K562 (cell line): ENCODE data around the gene KCND2. TPM values are rescaled to one million over a fixed set of nuclear protein-coding genes. Genes with fewer than 3 reads are reported as not detected.

Experiments
- ATAC-seq: fragments of 200-7000 bp; cut with Tn5 transposase; 3 replicates; pipeline ENCODE4 v1.9.1; 2020; ENCODE audit warnings: moderate library complexity
- BruUV-seq: library from RNA; stranded (reverse); fragments of 400-500 nt; replicated peaks from 2 replicates; lab custom pipeline; 2021; lab: Mats Ljungman, UMichigan
- CTCF ChIA-PET: fragments of 300-600 bp; formaldehyde crosslinking; extraction: SDS; loops from one replicate; lab custom pipeline; 2021; ENCODE audit warnings: low intra/inter-chr PET ratio; lab: Yijun Ruan, JAX
- POLR2A ChIA-PET: fragments of 300-600, 350-650 bp; sonication (Branson Sonifier 250); formaldehyde crosslinking; extraction: SDS; loops from one replicate; lab custom pipeline; 2021; ENCODE audit warnings: antibody characterized with exemption, inconsistent platforms; lab: Yijun Ruan, JAX
- DNase-seq, 4 experiments: peaks; one replicate each; pipeline versions ENCODE4 v3.0.0 to v3.0.0-alpha.2; 2011 to 2018; ENCODE audit warnings: low spot score in 3 of 4, mixed read lengths in 3 of 4; ENCODE audit errors: extremely low read depth in 1 of 4
- FAIRE-seq: peaks from 2 replicates; lab custom pipeline; 2011; peaks lifted over from hg19 to GRCh38; lab: Jason Lieb, UNC
- H2AFZ ChIP-seq: 2 replicates; pipeline ENCODE4 v1.6.0; 2011; ENCODE audit warnings: low read depth, low read length, control low read depth, inconsistent platforms
- H3K27ac ChIP-seq: fragments of 200-600 bp; 3 replicates; pipeline ENCODE4 v1.8.0; 2011; ENCODE audit warnings: low read depth, mild to moderate bottlenecking, control low read depth, inconsistent platforms, low read length, moderate library complexity, mixed read lengths; ENCODE audit errors: extremely low read depth
- H3K27me3 ChIP-seq, 2 experiments: fragments of 300-600 bp in 1 of 2; 2 replicates in 1 of 2; 3 replicates in 1 of 2; pipeline versions ENCODE4 v1.6.0 to v1.8.0; 2011; ENCODE audit warnings: inconsistent platforms in 2 of 2, low read length in 2 of 2, mild to moderate bottlenecking in 1 of 2, mixed read lengths in 1 of 2, moderate library complexity in 1 of 2; ENCODE audit not compliant: control insufficient read depth in 2 of 2, insufficient read depth in 2 of 2
- H3K36me3 ChIP-seq: fragments of 300-600 bp; 3 replicates; pipeline ENCODE4 v1.8.0; 2011; ENCODE audit warnings: mild to moderate bottlenecking, low read length, inconsistent platforms; ENCODE audit not compliant: control insufficient read depth, insufficient read depth
- H3K4me1 ChIP-seq, 2 experiments: fragments of 200-600 bp in 1 of 2; replicated peaks in 1 of 2; 2 replicates in 1 of 2; 3 replicates in 1 of 2; pipeline versions ENCODE4 v1.5.1 to v1.8.0; 2011; ENCODE audit warnings: inconsistent platforms in 2 of 2, low read length in 2 of 2, mild to moderate bottlenecking in 1 of 2, mixed read lengths in 1 of 2, moderate library complexity in 1 of 2; ENCODE audit not compliant: control insufficient read depth in 2 of 2, insufficient read depth in 2 of 2
- H3K4me2 ChIP-seq: 2 replicates; pipeline ENCODE4 v1.6.1; 2011; ENCODE audit warnings: low read length, control low read depth, inconsistent platforms, mixed read lengths; ENCODE audit not compliant: insufficient read depth
- H3K4me3 ChIP-seq: fragments of 200-600 bp; sonication (generic), shearing (Covaris generic); 2 replicates; pipeline ENCODE4 v1.5.1; 2016; ENCODE audit warnings: control low read depth, inconsistent platforms
- H3K79me2 ChIP-seq: fragments of 200-600 bp; 3 replicates; pipeline ENCODE4 v1.8.0; 2011; ENCODE audit warnings: low read length, inconsistent platforms; ENCODE audit not compliant: control insufficient read depth, insufficient read depth
- H3K9ac ChIP-seq, 2 experiments: 2 replicates each; pipeline versions ENCODE4 v1.6.0 to v1.6.1; 2011; ENCODE audit warnings: low read depth in 2 of 2, low read length in 2 of 2, control low read depth in 1 of 2, inconsistent platforms in 1 of 2, mild to moderate bottlenecking in 1 of 2, mixed read lengths in 1 of 2; ENCODE audit not compliant: insufficient read depth in 1 of 2
- H3K9me1 ChIP-seq: one replicate; pipeline ENCODE4 v1.6.0; 2011; ENCODE audit warnings: inconsistent platforms, mild to moderate bottlenecking, low read length, moderate library complexity; ENCODE audit not compliant: control insufficient read depth, insufficient read depth
- H3K9me3 ChIP-seq: replicated peaks from 2 replicates; pipeline ENCODE4 v1.5.1; 2011; ENCODE audit warnings: low read depth, low read length, inconsistent platforms; ENCODE audit not compliant: control insufficient read depth, insufficient read depth
- H4K20me1 ChIP-seq: replicated peaks from 2 replicates; pipeline ENCODE4 v1.6.1; 2011; ENCODE audit warnings: low read length, inconsistent platforms, mixed read lengths; ENCODE audit not compliant: control insufficient read depth, insufficient read depth
- HDAC1 ChIP-seq, 2 experiments: fragments of 450-650 bp; IDR thresholded peaks; 2 replicates each; pipeline ENCODE4 v1.6.1; 2016 to 2017; ENCODE audit warnings: inconsistent platforms in 1 of 2, mild to moderate bottlenecking in 1 of 2, moderate library complexity in 1 of 2
- HDAC2 ChIP-seq: fragments of 450-650 bp; IDR thresholded peaks from 2 replicates; pipeline ENCODE4 v1.6.1; 2016; ENCODE audit warnings: mild to moderate bottlenecking
- HMGXB4 ChIP-seq: sonication (generic); formaldehyde crosslinking; IDR thresholded peaks from 2 replicates; pipeline ENCODE4 v1.8.1; 2023; ENCODE audit warnings: mild to moderate bottlenecking, missing genetic modification reagents
- POLR3A ChIP-seq: IDR thresholded peaks from 2 replicates; pipeline ENCODE4 v1.6.1; 2011; ENCODE audit warnings: borderline replicate concordance, mild to moderate bottlenecking, moderate library complexity; ENCODE audit not compliant: insufficient read length, insufficient read depth; ENCODE audit errors: extremely low read depth
- POLR3G ChIP-seq: IDR thresholded peaks from 2 replicates; pipeline ENCODE4 v1.6.1; 2011; ENCODE audit not compliant: insufficient read length, insufficient replicate concordance; ENCODE audit errors: extremely low read depth
- ZBTB49 ChIP-seq: sonication (generic); formaldehyde crosslinking; IDR thresholded peaks from 2 replicates; pipeline ENCODE4 v1.8.0; 2022; ENCODE audit warnings: missing genetic modification reagents, mild to moderate bottlenecking, borderline replicate concordance
- ZNF324 ChIP-seq: fragments of 250-450 bp; sonication (Bioruptor Pico); IDR thresholded peaks from 2 replicates; pipeline ENCODE4 v1.4.0; 2020; ENCODE audit warnings: mild to moderate bottlenecking
- ZNF583 ChIP-seq: fragments of 250-450 bp; sonication (Bioruptor Pico); IDR thresholded peaks from 2 replicates; pipeline ENCODE4 v1.4.0; 2020
- WGBS: fragments of 100-300 bp; shearing (Covaris generic); methylation state at CpG from one replicate; pipeline ENCODE4 v1.1.6; 2016; ENCODE audit warnings: low coverage, mixed read lengths; ENCODE audit not compliant: insufficient coverage; ENCODE audit errors: missing lambda C conversion rate; 5-methylcytosine and 5-hydroxymethylcytosine counted together
- in situ Hi-C: fragments of 300-500 bp; cut with MboI; formaldehyde crosslinking; loops from 4 replicates; pipeline ENCODE4 v1.15.0; 2018; ENCODE audit warnings: inconsistent platforms, mixed read lengths
- intact Hi-C: fragments of 100-400 bp; cut with micrococcal nuclease; formaldehyde crosslinking; loops from 2 replicates; pipeline ENCODE4 v1.14.2; 2022
- polyA plus RNA-seq, 8 experiments: library from polyadenylated mRNA; depleted of rRNA in 4 of 8; stranded (reverse) in 5 of 8; unstranded in 3 of 8; fragments of >200 nt; fragmentation: Nextera tagmentation in 2 of 8; fragmentation: Illumina TruSeq in 1 of 8; extraction: Ambion mirVana in 2 of 8; extraction: Trizol in 1 of 8; gene quantifications; 2 replicates each; pipeline versions ENCODE4 v1.2.1 to v1.2.3, GENCODE V29; 2011 to 2014; ENCODE audit warnings: inconsistent platforms in 1 of 8, missing spikeins in 1 of 8
- total RNA-seq, 7 experiments: library from RNA; depleted of rRNA in 6 of 7; stranded (reverse); fragments of >200 nt in 6 of 7; fragmentation: Illumina TruSeq in 2 of 7; extraction: Trizol in 2 of 7; gene quantifications; 2 replicates each; pipeline versions ENCODE4 v1.2.1 to v1.2.3, GENCODE V29; 2011 to 2021; ENCODE audit warnings: low replicate concordance in 1 of 7
- TF ChIP-seq, protein P1 (sequence below): fragments of 450-650 bp; IDR thresholded peaks from 2 replicates; pipeline ENCODE4 v1.6.1; 2017; ENCODE audit warnings: mild to moderate bottlenecking, moderate library complexity
- TF ChIP-seq, protein P2 (sequence below): fragments of 450-650 bp; IDR thresholded peaks from 2 replicates; pipeline ENCODE4 v1.6.1; 2016; ENCODE audit warnings: low read depth, mild to moderate bottlenecking, moderate library complexity

The KCND2 gene
- total and polyA plus RNA-seq, 9 of the 15 experiments (the other 6 are each of a cell fraction or from before 2014, with no cell fraction given), result 0.03 to 0.12 TPM; not detected in 7

DNA sequence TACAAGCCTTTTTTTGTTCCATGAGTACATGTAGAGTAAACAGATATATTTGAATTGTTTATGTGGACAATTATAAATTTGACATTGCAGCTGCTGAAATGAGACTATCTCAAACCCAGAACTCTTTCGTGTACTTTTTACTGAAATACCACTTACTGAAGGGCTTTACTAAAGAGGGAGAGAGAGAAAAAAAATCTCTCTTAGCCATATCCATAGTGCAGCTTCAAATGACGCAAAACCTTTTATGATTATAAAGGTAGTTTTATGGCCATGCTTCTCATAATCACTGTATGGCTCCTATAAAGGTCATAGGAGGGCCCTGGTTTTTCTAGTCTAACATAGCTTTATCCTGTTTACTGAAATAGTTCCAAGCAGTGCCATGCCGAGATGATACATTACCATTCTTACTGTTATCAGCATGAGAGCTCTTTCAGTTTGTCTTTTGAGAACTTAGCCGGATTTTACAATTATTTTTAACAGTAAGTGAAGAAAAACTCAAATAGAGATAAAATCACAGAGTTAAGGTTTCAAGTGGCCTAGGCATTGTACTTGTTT lies 35.1 kb downstream of the KCND2 start:
- Histone ChIP-seq H3K27ac (no peak overlapping the region), H4K20me1 (no peaks in the 10 kb centered on the region), H3K4me3 (no peak overlapping the region), H3K27me3 (no peaks in the 10 kb centered on the region), H3K36me3 (no peaks in the 10 kb centered on the region), H3K9ac (no peak overlapping the region), H3K4me1 (no peaks in the 10 kb centered on the region), H3K4me2 (no peak overlapping the region), H3K9me1 (no peaks in the 10 kb centered on the region), H2AFZ (no peak overlapping the region), H3K9me3 (no peaks in the 10 kb centered on the region), H3K79me2 (no peaks in the 10 kb centered on the region)
- 0% methylated on average over 4 of the region's 4 CpGs for WGBS
- ATAC-seq (no peak), DNase-seq (no peak), FAIRE-seq (no peak)
- in situ Hi-C loops, result no loop called here
- intact Hi-C loops, result no loop called here
- TF ChIP-seq HDAC1 (IDR thresholded peaks at IDR 0.05), result no peak
- TF ChIP-seq, protein P1, sequence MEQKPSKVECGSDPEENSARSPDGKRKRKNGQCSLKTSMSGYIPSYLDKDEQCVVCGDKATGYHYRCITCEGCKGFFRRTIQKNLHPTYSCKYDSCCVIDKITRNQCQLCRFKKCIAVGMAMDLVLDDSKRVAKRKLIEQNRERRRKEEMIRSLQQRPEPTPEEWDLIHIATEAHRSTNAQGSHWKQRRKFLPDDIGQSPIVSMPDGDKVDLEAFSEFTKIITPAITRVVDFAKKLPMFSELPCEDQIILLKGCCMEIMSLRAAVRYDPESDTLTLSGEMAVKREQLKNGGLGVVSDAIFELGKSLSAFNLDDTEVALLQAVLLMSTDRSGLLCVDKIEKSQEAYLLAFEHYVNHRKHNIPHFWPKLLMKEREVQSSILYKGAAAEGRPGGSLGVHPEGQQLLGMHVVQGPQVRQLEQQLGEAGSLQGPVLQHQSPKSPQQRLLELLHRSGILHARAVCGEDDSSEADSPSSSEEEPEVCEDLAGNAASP, result no peak
- no peak for TF ChIP-seq POLR3G
- TF ChIP-seq POLR3A, result no peak
- TF ChIP-seq ZNF324 (CRISPR knock-in tag), result no peak
- no peak for TF ChIP-seq ZBTB49 (CRISPR knock-in tag)
- no peak for TF ChIP-seq HMGXB4 (CRISPR knock-in tag)
- no peak for TF ChIP-seq HDAC2
- TF ChIP-seq ZNF583, result no peak
- TF ChIP-seq, protein P2, sequence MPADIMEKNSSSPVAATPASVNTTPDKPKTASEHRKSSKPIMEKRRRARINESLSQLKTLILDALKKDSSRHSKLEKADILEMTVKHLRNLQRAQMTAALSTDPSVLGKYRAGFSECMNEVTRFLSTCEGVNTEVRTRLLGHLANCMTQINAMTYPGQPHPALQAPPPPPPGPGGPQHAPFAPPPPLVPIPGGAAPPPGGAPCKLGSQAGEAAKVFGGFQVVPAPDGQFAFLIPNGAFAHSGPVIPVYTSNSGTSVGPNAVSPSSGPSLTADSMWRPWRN, result no peak
- ChIA-PET CTCF (no interaction called here), POLR2A (no interaction called here)
- BruUV-seq, result no TSS peak
